ENCODE measurements around the gene MTUS2.

DNA sequence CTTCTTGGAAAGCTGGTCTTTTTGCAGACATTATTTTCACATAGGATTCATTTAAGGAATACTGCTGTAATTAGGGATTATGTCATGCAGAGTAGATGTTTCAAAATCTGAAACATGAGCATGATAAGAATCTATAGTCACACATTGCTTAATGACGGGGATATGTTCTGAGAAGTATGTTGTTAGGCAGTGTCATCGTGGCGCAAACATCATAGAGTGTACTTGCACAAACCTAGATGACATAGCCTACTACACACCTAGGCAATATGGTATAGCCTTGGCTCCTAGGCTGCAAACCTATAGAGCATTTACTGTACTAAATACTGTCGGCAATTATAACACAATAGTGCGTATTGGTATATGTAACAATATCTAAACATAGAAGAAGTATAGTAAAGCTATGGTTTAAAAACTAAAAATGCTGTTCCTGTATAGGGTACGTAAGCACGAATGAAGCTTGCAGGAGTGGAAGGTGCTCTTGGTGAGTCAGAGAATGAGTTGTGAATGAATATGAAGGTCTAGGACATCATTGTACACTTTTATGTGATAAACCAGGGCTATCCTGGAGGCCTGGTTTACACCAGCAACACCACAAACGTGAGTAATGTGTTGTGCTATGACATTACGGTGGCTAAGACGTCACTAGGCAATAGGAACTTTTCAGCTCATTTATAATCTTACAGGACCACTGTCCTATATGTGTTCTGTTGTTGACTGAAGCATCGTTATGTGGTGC is 283.1 kb downstream of the MTUS2 start:
- TF ChIP-seq, protein P1, sequence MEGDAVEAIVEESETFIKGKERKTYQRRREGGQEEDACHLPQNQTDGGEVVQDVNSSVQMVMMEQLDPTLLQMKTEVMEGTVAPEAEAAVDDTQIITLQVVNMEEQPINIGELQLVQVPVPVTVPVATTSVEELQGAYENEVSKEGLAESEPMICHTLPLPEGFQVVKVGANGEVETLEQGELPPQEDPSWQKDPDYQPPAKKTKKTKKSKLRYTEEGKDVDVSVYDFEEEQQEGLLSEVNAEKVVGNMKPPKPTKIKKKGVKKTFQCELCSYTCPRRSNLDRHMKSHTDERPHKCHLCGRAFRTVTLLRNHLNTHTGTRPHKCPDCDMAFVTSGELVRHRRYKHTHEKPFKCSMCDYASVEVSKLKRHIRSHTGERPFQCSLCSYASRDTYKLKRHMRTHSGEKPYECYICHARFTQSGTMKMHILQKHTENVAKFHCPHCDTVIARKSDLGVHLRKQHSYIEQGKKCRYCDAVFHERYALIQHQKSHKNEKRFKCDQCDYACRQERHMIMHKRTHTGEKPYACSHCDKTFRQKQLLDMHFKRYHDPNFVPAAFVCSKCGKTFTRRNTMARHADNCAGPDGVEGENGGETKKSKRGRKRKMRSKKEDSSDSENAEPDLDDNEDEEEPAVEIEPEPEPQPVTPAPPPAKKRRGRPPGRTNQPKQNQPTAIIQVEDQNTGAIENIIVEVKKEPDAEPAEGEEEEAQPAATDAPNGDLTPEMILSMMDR (conservative IDR thresholded peaks at IDR 0.05; ENCODE audit: low read depth, low read length): no peak
- TF ChIP-seq EZH2 (IDR thresholded peaks at IDR 0.05; ENCODE audit: borderline replicate concordance, low read depth, low read length, poor library complexity, severe bottlenecking): no peak
